ENCODE data around the gene FRAS1.

The FRAS1 gene

GRCh38 chr4:78363031-78363570, 306.0 kb downstream of the FRAS1 start:
- H3K4me3 ChIP-seq (ENCODE audit: low read depth, low read length), result no peak overlapping the region
- TF ChIP-seq CTCF (IDR thresholded peaks at IDR 0.05; ENCODE audit: low read depth, low read length, missing control alignments), result no peak

DNA sequence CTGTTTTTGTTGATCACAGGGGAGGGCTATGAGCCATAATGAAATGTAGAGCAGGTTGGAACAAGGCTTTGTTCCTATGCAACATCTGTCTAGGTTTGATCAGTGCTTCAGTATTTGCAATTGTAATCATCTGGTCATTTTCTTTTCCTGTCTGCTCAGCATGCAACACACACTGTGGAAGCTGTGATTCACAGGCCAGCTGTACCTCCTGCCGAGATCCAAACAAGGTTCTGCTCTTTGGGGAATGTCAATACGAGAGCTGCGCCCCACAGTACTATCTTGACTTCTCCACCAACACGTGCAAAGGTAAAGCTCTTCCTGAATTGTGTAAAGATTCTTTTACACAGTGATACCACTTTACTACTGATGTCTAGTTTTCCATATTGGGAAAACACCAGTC, 312.6 kb downstream of the FRAS1 start:
- TF ChIP-seq CTCF (IDR thresholded peaks at IDR 0.05; ENCODE audit: low read depth, low read length, missing control alignments), result no peak
- H3K4me3 ChIP-seq (ENCODE audit: low read depth, low read length), result no peak overlapping the region
- DNase-seq (ENCODE audit: low read depth), result no peak

More at GRCh38 chr4:78363031-78363570, 306.0 kb downstream of the FRAS1 start:
- DNase-seq (ENCODE audit: low read depth), result no peak

GRCh38 chr4:78370631-78371372, 313.7 kb downstream of the FRAS1 start:
- no peak for DNase-seq (ENCODE audit: low read depth)
- H3K4me3 ChIP-seq (ENCODE audit: low read depth, low read length), result no peak overlapping the region
- no peak for TF ChIP-seq CTCF (IDR thresholded peaks at IDR 0.05; ENCODE audit: low read depth, low read length, missing control alignments)

DNA sequence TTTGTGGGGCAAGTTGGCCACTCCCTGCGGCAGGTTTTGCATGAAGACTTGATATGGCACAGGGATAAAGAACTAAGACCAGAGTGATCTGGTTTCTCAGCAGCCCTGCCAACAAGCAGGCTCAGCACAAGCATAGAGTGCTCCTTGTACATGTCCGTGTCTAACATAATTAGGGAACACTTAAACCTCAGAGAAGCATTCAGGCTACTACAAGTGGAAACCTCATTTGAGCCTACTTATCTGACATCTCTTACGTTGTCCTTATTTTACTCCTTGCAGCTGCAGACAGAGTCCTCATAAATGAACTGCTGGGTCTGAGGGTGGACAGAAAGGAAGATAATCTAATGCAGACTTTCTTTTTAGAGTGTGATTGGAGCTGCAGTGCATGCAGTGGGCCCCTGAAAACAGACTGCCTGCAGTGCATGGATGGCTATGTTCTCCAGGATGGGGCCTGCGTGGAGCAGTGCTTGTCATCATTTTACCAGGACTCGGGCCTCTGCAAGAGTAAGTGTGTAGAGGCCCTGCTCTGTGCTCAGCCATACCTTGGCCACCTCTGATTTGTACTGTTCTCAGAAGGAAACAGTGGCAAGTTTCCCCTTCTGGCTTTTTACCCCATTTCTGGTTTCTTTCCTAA, 315.3 kb downstream of the FRAS1 start:
- no peak for DNase-seq (ENCODE audit: low read depth)
- no peak for TF ChIP-seq CTCF (IDR thresholded peaks at IDR 0.05; ENCODE audit: low read depth, low read length, missing control alignments)
- H3K4me3 ChIP-seq (ENCODE audit: low read depth, low read length), result no peak overlapping the region

DNA sequence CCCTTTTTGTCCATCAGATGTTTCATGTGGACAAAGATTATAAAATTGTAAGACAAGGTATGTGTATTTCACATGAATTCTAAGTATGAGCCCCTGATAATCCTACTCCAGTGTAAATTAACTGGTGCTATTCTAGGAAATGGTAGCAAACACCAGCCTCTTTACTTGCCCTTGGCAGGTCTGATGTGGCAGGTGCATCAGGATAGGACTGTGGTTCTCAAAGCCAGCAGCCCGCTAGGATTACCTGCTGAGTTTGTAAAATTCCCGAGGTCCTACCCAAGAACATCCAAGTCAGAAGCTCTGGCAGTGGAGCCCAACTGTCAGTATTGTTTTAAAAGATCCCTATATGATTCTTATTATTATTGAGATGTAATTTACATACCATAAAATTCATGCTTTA, 320.4 kb downstream of the FRAS1 start:
- no peak overlapping the region for H3K4me3 ChIP-seq (ENCODE audit: low read depth, low read length)
- DNase-seq (ENCODE audit: low read depth), result no peak
- TF ChIP-seq CTCF (IDR thresholded peaks at IDR 0.05; ENCODE audit: low read depth, low read length, missing control alignments), result no peak

- no peak for DNase-seq (ENCODE audit: low read depth)
- H3K4me3 ChIP-seq (ENCODE audit: low read depth, low read length), result no peak overlapping the region
- no peak for TF ChIP-seq CTCF (IDR thresholded peaks at IDR 0.05; ENCODE audit: low read depth, low read length, missing control alignments)
These were observed 321.9 kb downstream of the FRAS1 start for GRCh38 chr4:78379040-78379439.
